A549 (cell line): ENCODE measurements around the gene SEC24D.

ENCODE experiments used
- CHD2 ChIP-seq: fragments of 150-350 bp; IDR thresholded peaks from 2 replicates; pipeline ENCODE4 v1.6.1; 2014; ENCODE audit warnings: low read length; ENCODE audit not compliant: partially characterized antibody
- CTCF ChIP-seq: fragments of >200 bp; sonication (Bioruptor Twin); formaldehyde crosslinking; IDR thresholded peaks from 3 replicates; pipeline ENCODE4 v1.5.1; 2016
- ELK1 ChIP-seq: fragments of 150-350 bp; IDR thresholded peaks from 2 replicates; pipeline ENCODE4 v1.6.1; 2014; ENCODE audit warnings: low read depth, mild to moderate bottlenecking, low read length
- FOSL2 ChIP-seq, 2 experiments: fragments of 450-650 bp in 1 of 2; fragments of >200 bp in 1 of 2; sonication (Bioruptor Twin) in 1 of 2; formaldehyde crosslinking; IDR thresholded peaks; 2 replicates each; pipeline versions ENCODE4 v1.5.0 to v1.6.1; 2016 to 2020; ENCODE audit warnings: mild to moderate bottlenecking in 1 of 2, moderate library complexity in 1 of 2
- FOXS1 ChIP-seq: fragments of 250-450 bp; sonication (Bioruptor Pico); IDR thresholded peaks from 2 replicates; pipeline ENCODE4 v1.5.0; 2020; ENCODE audit warnings: mild to moderate bottlenecking, moderate library complexity
- HMGXB4 ChIP-seq: fragments of 250-450 bp; sonication (Bioruptor Pico); IDR thresholded peaks from 2 replicates; pipeline ENCODE4 v1.5.0; 2021; ENCODE audit warnings: mild to moderate bottlenecking, moderate library complexity, borderline replicate concordance
- JUN ChIP-seq, 2 experiments: fragments of >200 bp; sonication (Bioruptor Twin); formaldehyde crosslinking; IDR thresholded peaks; 2 replicates in 1 of 2; 3 replicates in 1 of 2; pipeline ENCODE4 v1.6.1; 2016 to 2017
- KDM5A ChIP-seq: fragments of 200-600 bp; sonication (generic); IDR thresholded peaks from 2 replicates; pipeline ENCODE4 v1.6.1; 2016; ENCODE audit warnings: antibody characterized with exemption, mild to moderate bottlenecking
- MYC ChIP-seq: IDR thresholded peaks from 2 replicates; pipeline ENCODE4 v1.6.1; 2012; ENCODE audit warnings: mild to moderate bottlenecking, inconsistent platforms, low read length, improper control_type of control experiment, borderline replicate concordance
- NR3C1 ChIP-seq: fragments of >200 bp; sonication (Bioruptor Twin); formaldehyde crosslinking; IDR thresholded peaks from 3 replicates; pipeline ENCODE4 v1.6.1; 2017
- POLR2A ChIP-seq: IDR thresholded peaks from 2 replicates; pipeline ENCODE4 v1.6.1; 2012; ENCODE audit warnings: mild to moderate bottlenecking, low read length
- SMC3 ChIP-seq: fragments of >200 bp; sonication (Bioruptor Twin); formaldehyde crosslinking; IDR thresholded peaks from 3 replicates; pipeline ENCODE4 v1.6.1; 2018; ENCODE audit warnings: inconsistent platforms

GRCh38 chr4:118784776-118785175 is 51.1 kb downstream of the SEC24D start:
- no peak for TF ChIP-seq FOXS1 (CRISPR knock-in tag)
- no peak for TF ChIP-seq JUN (IDR thresholded peaks at IDR 0.05)
- no peak for TF ChIP-seq NR3C1
- TF ChIP-seq MYC: no peak
- no peak for TF ChIP-seq HMGXB4 (CRISPR knock-in tag)
- TF ChIP-seq CTCF: no peak
- no peak for TF ChIP-seq FOSL2 (IDR thresholded peaks at IDR 0.05)
- no peak for TF ChIP-seq FOSL2 (CRISPR knock-in tag; IDR thresholded peaks at IDR 0.05)
- TF ChIP-seq CHD2: no peak
- TF ChIP-seq POLR2A: no peak
- no peak for TF ChIP-seq KDM5A
- no peak for TF ChIP-seq ELK1
- TF ChIP-seq SMC3: no peak
